HuH-7 (cell line): ENCODE results near the gene AMMECR1.
"Not testable (repeated sequence)": the region's sequence is repeated elsewhere in the genome, so short reads cannot be mapped to it uniquely, and the experiment has no call there.

Experiments used
- DNase-seq: peaks from one replicate; pipeline ENCODE4 v3.0.0; 2011; ENCODE audit warnings: low spot score

AMMECR1 gene

DNA sequence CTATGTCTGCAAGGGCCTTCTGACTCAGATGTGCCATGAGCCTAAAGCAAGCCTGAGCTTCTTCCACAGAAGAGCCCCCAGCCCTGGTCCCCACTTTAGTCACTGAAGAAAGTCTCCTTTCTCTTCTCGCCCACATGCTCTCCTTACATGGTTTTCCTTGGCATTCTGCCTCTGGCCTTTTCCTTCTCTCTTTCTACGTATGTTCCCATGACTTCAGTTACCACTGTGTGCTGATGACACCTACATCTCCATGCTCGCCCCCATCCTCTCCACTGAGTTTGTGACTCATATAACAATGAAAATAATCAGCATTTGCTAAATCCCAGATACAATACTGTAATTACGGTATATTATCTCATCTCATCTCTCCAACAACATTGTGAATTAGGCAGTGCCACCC, 149.3 kb downstream of the AMMECR1 start:
- DNase-seq = no peak

- DNase-seq = peak; percentile 40
Measured at GRCh38 chrX:110167952-110168451, 149.9 kb downstream of the AMMECR1 start.

DNA sequence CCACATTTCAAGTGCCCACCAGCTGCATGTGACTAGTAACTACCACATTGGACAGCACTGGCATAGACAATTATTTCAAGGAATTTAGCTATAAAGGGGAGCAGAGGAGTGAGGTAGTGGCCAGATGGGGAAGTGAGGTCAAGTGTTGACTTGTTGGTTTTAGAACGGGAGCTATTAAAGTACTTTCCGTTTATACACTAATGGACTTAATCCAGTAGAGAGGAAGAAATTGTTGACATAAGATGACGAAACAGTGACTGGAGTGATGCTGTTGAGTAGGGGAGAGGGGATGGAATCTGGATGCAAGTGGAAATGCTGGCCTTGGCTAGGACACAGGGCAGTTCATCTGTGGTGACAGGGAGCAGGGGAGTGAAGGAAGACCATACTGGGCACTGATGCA, 154.4 kb downstream of the AMMECR1 start:
- DNase-seq = no peak

GRCh38 chrX:110162867-110163266, 155.0 kb downstream of the AMMECR1 start:
- no peak for DNase-seq

- no peak for DNase-seq
Measured at GRCh38 chrX:110162131-110162530, 155.8 kb downstream of the AMMECR1 start.

- no peak for DNase-seq
Measured at GRCh38 chrX:110161361-110161686, 156.6 kb downstream of the AMMECR1 start.

GRCh38 chrX:110159865-110160264, 158.0 kb downstream of the AMMECR1 start:
- no peak for DNase-seq

GRCh38 chrX:110159235-110159634, 158.7 kb downstream of the AMMECR1 start:
- DNase-seq = no peak

DNA sequence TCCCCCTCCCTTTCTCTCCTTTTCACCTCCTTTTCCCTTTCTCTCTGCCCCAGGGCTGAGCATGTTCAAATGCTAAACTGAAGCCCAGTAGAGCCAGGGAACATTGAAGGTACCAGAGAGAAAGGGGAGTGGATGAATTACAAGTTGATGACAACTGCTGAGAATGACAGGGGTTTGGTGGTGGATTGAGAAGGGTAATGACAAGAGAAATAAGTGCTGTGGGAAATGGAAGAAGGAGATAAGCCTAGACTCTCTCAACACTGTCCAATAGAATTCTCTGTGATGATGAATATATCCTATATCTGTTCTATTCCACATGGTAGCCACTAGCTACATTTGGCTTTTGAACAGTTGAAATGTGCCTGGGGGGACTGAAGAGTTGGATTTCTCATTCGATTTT, 160.4 kb downstream of the AMMECR1 start:
- DNase-seq = no peak

DNA sequence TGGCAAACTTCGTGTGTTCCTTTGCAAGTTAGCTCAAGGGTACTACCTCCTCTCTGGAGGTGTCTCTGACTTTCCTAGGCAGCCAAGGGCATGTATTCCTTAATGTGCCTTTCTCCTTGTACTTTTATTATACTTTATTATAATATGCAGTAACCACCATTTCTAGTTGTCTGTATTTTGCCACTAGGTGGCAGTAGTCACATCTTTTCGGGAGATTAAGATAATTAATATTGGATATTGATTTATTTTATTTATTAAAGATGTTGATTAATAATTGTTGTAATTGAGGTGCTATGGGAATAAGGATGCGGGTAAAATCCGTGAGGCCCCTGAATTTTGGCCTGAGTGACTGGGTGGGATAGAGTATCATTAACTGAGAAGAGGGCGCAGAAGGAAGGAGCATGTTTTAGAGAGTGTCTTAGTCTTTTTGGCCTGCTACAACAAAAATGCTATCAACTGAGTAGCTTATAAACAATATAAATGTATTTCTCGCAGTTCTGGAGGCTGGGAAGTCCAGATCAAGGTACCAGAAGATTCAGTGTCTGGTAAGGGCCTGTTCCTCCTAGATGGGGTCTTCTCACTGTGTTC, 161.6 kb downstream of the AMMECR1 start:
- no peak for DNase-seq

- no peak for DNase-seq
Measured at GRCh38 chrX:110155759-110156158, 162.1 kb downstream of the AMMECR1 start.

GRCh38 chrX:110154328-110154727, 163.6 kb downstream of the AMMECR1 start:
- not testable (repeated sequence) for DNase-seq

GRCh38 chrX:110153896-110154295, 164.0 kb downstream of the AMMECR1 start:
- DNase-seq = no peak

- DNase-seq = no peak
Measured at GRCh38 chrX:110153244-110153643, 164.6 kb downstream of the AMMECR1 start.

GRCh38 chrX:110146521-110146920, 171.4 kb downstream of the AMMECR1 start:
- peak; percentile 27 for DNase-seq

- no peak for DNase-seq
Measured at GRCh38 chrX:110145854-110146253, 172.0 kb downstream of the AMMECR1 start.

- no peak for DNase-seq
Measured at GRCh38 chrX:110145311-110145710, 172.6 kb downstream of the AMMECR1 start.
